Sigmoid colon (tissue), 4 donors: Measurements from ENCODE around the gene MAS1.
"Not testable (repeated sequence)": the region's sequence is repeated elsewhere in the genome, so short reads cannot be mapped to it uniquely, and the experiment has no call there.

Source experiments
- POLR2A ChIP-seq, 2 donors: fragments of 450-650 bp; IDR thresholded peaks; one replicate each; pipeline ENCODE4 v1.6.1; 2016; ENCODE audit warnings: antibody characterized with exemption in 2 of 2, mild to moderate bottlenecking in 2 of 2, moderate library complexity in 2 of 2
- POLR2AphosphoS5 ChIP-seq, 4 donors: sonication (generic); formaldehyde crosslinking; IDR thresholded peaks; one replicate each; pipeline ENCODE4 v1.6.1; 2017; ENCODE audit warnings: antibody characterized with exemption in 4 of 4
- TF ChIP-seq, protein P1 (sequence below), 4 experiments: fragments of 450-650 bp in 3 of 4; fragments of 200-600 bp in 1 of 4; IDR thresholded peaks; one replicate each; pipeline ENCODE4 v1.5.1; 2016 to 2019; ENCODE audit warnings: antibody characterized with exemption in 4 of 4, mild to moderate bottlenecking in 3 of 4, moderate library complexity in 2 of 4

DNA sequence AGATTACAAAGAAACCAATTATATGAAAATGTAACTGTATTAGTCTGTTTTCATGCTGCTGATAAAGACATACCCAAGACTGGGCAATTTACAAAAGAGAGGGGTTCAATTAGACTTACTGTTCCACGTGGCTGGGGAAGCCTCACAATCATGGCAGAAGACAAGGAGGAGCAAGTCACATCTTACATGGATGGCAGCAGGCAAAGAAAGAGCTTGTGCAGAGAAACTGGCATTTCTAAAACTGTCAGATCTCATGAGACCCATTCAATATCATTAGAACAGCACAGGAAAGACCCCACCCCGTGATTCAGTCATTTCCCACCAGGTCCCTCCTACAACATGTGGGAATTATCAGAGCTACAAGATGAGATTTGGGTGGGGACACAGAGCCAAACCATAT is 33.4 kb downstream of the MAS1 start:
- TF ChIP-seq, protein P1, sequence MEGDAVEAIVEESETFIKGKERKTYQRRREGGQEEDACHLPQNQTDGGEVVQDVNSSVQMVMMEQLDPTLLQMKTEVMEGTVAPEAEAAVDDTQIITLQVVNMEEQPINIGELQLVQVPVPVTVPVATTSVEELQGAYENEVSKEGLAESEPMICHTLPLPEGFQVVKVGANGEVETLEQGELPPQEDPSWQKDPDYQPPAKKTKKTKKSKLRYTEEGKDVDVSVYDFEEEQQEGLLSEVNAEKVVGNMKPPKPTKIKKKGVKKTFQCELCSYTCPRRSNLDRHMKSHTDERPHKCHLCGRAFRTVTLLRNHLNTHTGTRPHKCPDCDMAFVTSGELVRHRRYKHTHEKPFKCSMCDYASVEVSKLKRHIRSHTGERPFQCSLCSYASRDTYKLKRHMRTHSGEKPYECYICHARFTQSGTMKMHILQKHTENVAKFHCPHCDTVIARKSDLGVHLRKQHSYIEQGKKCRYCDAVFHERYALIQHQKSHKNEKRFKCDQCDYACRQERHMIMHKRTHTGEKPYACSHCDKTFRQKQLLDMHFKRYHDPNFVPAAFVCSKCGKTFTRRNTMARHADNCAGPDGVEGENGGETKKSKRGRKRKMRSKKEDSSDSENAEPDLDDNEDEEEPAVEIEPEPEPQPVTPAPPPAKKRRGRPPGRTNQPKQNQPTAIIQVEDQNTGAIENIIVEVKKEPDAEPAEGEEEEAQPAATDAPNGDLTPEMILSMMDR (IDR thresholded peaks at IDR 0.05): not testable (repeated sequence)
- TF ChIP-seq POLR2A, POLR2AphosphoS5 (IDR thresholded peaks at IDR 0.05): not testable (repeated sequence)
